Measurements from ENCODE around the gene POLR1A.

POLR1A gene

GRCh38 chr2:86022661-86023365 lies 82.9 kb downstream of the POLR1A start (continued):
- TF ChIP-seq ZNF704 (tag by site-specific recombination; IDR thresholded peaks at IDR 0.05) (no peak), ZNF112 (tag by site-specific recombination; IDR thresholded peaks at IDR 0.05) (no peak)

- no peak overlapping the region for H3K4me3 ChIP-seq (ENCODE audit: low read depth, low read length)
Measured at GRCh38 chr2:86021396-86022378, 84.0 kb downstream of the POLR1A start.

More at GRCh38 chr2:86021396-86022378, 84.0 kb downstream of the POLR1A start:
- Histone ChIP-seq H3K27ac (ENCODE audit: extremely low read depth, low read depth, low read length) (no peak overlapping the region), H3K36me3 (ENCODE audit: control insufficient read depth in 2 of 2, insufficient read depth in 1 of 2, low read length in 2 of 2) (peaks cover 8 to 27% of the 10 kb centered on the region in 2 experiments; a peak in 2 of 3 replicates), H3K4me1 (ENCODE audit: control insufficient read depth, insufficient read depth, low read length) (no peaks in the 10 kb centered on the region), H3K9me3 (ENCODE audit: control insufficient read depth, insufficient read depth, low read depth, low read length) (no peaks in the 10 kb centered on the region)
- POLR2A ChIA-PET: no interaction called here
- CTCF ChIA-PET: interaction anchor here (0.6 to 1.9 kb wide), 4 partner anchors 56 to 363 kb away, joined by 3 to 10 read pairs (median 3); partner anchors contain the start of gene ST3GAL5
- TF ChIP-seq ZSCAN5A (tag by site-specific recombination; IDR thresholded peaks at IDR 0.05) (no peak), WT1 (tag by site-specific recombination; IDR thresholded peaks at IDR 0.05) (no peak), ZSCAN4 (tag by site-specific recombination; IDR thresholded peaks at IDR 0.05) (no peak), ZNF423 (tag by site-specific recombination; IDR thresholded peaks at IDR 0.05) (no peak), HOXD13 (CRISPR knock-in tag; IDR thresholded peaks at IDR 0.05; ENCODE audit: borderline replicate concordance) (no peak), ZNF398 (tag by site-specific recombination; IDR thresholded peaks at IDR 0.05) (no peak), TCF7L2 (IDR thresholded peaks at IDR 0.05; ENCODE audit: borderline replicate concordance, low read depth, low read length) (no peak), ZNF558 (tag by site-specific recombination; IDR thresholded peaks at IDR 0.05) (no peak), ZNF174 (tag by site-specific recombination; IDR thresholded peaks at IDR 0.05) (no peak), ZNF404 (tag by site-specific recombination; IDR thresholded peaks at IDR 0.05) (no peak), ZNF112 (tag by site-specific recombination; IDR thresholded peaks at IDR 0.05) (no peak), FEZF1 (tag by site-specific recombination; IDR thresholded peaks at IDR 0.05) (no peak), ZNF785 (tag by site-specific recombination; IDR thresholded peaks at IDR 0.05) (no peak), ZNF148 (tag by site-specific recombination; IDR thresholded peaks at IDR 0.05; ENCODE audit: borderline replicate concordance) (no peak), ZNF791 (tag by site-specific recombination; IDR thresholded peaks at IDR 0.05) (no peak), YY2 (tag by site-specific recombination; IDR thresholded peaks at IDR 0.05) (no peak), ZNF311 (tag by site-specific recombination; IDR thresholded peaks at IDR 0.05; ENCODE audit: borderline replicate concordance) (no peak), ZNF248 (tag by site-specific recombination; IDR thresholded peaks at IDR 0.05) (no peak), ZNF155 (tag by site-specific recombination; IDR thresholded peaks at IDR 0.05) (no peak)
